Activated T-cell treated with anti-CD3 and anti-CD28 coated beads, Interleukin-2, amount 50 U/mL, for 72 hours (primary cell): ENCODE results near the gene NR3C2. TPM values are rescaled to one million over a fixed set of nuclear protein-coding genes. Genes with fewer than 3 reads are reported as not detected.

Experiments
- ATAC-seq, 2 donors: fragments of 150-1000 bp; cut with Tn5 transposase; replicated peaks in 1 of 2; 2 replicates each; pipeline ENCODE4 v1.10.0; 2021; ENCODE audit warnings: moderate library complexity in 2 of 2, mild to moderate bottlenecking in 1 of 2
- DNase-seq, 2 donors: peaks; one replicate each; pipeline ENCODE4 v3.0.0; 2021 to 2022; ENCODE audit warnings: mixed read lengths in 1 of 2
- H3K27ac Mint-ChIP-seq: one replicate; pipeline ENCODE4 v1.8.0; 2022; ENCODE audit warnings: mild to moderate bottlenecking, moderate library complexity, mixed read lengths
- H3K27me3 Mint-ChIP-seq: one replicate; pipeline ENCODE4 v1.8.0; 2022; ENCODE audit warnings: low read depth, mixed read lengths
- H3K36me3 Mint-ChIP-seq, 2 donors: one replicate each; pipeline ENCODE4 v1.8.0; 2022; ENCODE audit warnings: mixed read lengths in 2 of 2, mild to moderate bottlenecking in 1 of 2; ENCODE audit not compliant: insufficient read depth in 2 of 2
- H3K4me1 Mint-ChIP-seq: one replicate; pipeline ENCODE4 v1.8.0; 2022; ENCODE audit warnings: low read depth, mixed read lengths
- H3K4me3 Mint-ChIP-seq, 2 donors: one replicate each; pipeline ENCODE4 v1.8.0; 2022; ENCODE audit warnings: mild to moderate bottlenecking in 2 of 2, mixed read lengths in 2 of 2, moderate library complexity in 2 of 2
- H3K9me3 Mint-ChIP-seq, 2 donors: one replicate each; pipeline ENCODE4 v1.8.0; 2022; ENCODE audit warnings: mixed read lengths in 2 of 2
- total RNA-seq, 2 donors: library from RNA; stranded (reverse); gene quantifications; one replicate each; pipeline ENCODE4 v1.2.3, GENCODE V29; 2022

Gene NR3C2
- total RNA-seq, 2 donors from 2014 or later = 6.2 to 8.0 TPM

GRCh38 chr4:148311526-148311925, 130.7 kb downstream of the NR3C2 start:
- Mint-ChIP-seq H3K9me3 (no peaks in the 10 kb centered on the region), H3K27ac (no peak overlapping the region), H3K27me3 (no peaks in the 10 kb centered on the region), H3K4me3 (no peak overlapping the region), H3K36me3 (no peaks in the 10 kb centered on the region), H3K4me1 (peaks cover 9% of the 10 kb centered on the region)
- DNase-seq (no peak), ATAC-seq (peak; percentile 20 to 33)

- ATAC-seq = no peak
- H3K4me1 Mint-ChIP-seq = peaks cover 9% of the 10 kb centered on the region
- no peak for DNase-seq
- H3K27me3 Mint-ChIP-seq = no peaks in the 10 kb centered on the region
- no peaks in the 10 kb centered on the region for H3K9me3 Mint-ChIP-seq
- H3K27ac Mint-ChIP-seq = no peak overlapping the region
- no peak overlapping the region for H3K4me3 Mint-ChIP-seq
- H3K36me3 Mint-ChIP-seq = no peaks in the 10 kb centered on the region
Measured at GRCh38 chr4:148310756-148311155, 131.5 kb downstream of the NR3C2 start.

GRCh38 chr4:148305751-148306150, 136.5 kb downstream of the NR3C2 start:
- peaks cover 1 to 2% of the 10 kb centered on the region in 2 donors for H3K9me3 Mint-ChIP-seq
- H3K36me3 Mint-ChIP-seq = peaks cover 2 to 6% of the 10 kb centered on the region in 2 donors
- no peak overlapping the region for H3K27ac Mint-ChIP-seq
- H3K4me1 Mint-ChIP-seq = no peaks in the 10 kb centered on the region
- DNase-seq = no peak
- no peak overlapping the region for H3K4me3 Mint-ChIP-seq
- H3K27me3 Mint-ChIP-seq = no peaks in the 10 kb centered on the region
- no peak for ATAC-seq

GRCh38 chr4:148302416-148302815, 139.8 kb downstream of the NR3C2 start:
- no peak overlapping the region for H3K4me3 Mint-ChIP-seq
- peaks cover 2 to 4% of the 10 kb centered on the region in 2 donors for H3K9me3 Mint-ChIP-seq
- ATAC-seq = no peak
- H3K4me1 Mint-ChIP-seq = no peaks in the 10 kb centered on the region
- peaks cover 2 to 13% of the 10 kb centered on the region in 2 donors for H3K36me3 Mint-ChIP-seq
- no peak overlapping the region for H3K27ac Mint-ChIP-seq
- DNase-seq = no peak
- no peaks in the 10 kb centered on the region for H3K27me3 Mint-ChIP-seq

GRCh38 chr4:148300877-148301276, 141.3 kb downstream of the NR3C2 start:
- H3K27ac Mint-ChIP-seq = no peak overlapping the region
- ATAC-seq (no peak), DNase-seq (no peak)
- H3K9me3 Mint-ChIP-seq = peaks cover 2 to 4% of the 10 kb centered on the region in 2 donors
- no peaks in the 10 kb centered on the region for H3K27me3 Mint-ChIP-seq
- H3K36me3 Mint-ChIP-seq = peaks cover 2 to 13% of the 10 kb centered on the region in 2 donors
- peaks cover under 1% of the 10 kb centered on the region for H3K4me1 Mint-ChIP-seq
- no peak overlapping the region for H3K4me3 Mint-ChIP-seq

- H3K4me3 Mint-ChIP-seq = no peak overlapping the region
- DNase-seq = no peak
- H3K36me3 Mint-ChIP-seq = peaks cover 4 to 13% of the 10 kb centered on the region in 2 donors
- H3K27me3 Mint-ChIP-seq = no peaks in the 10 kb centered on the region
- no peak overlapping the region for H3K27ac Mint-ChIP-seq
- ATAC-seq = no peak
- H3K9me3 Mint-ChIP-seq = peaks cover 2 to 4% of the 10 kb centered on the region in 2 donors
- peaks cover 8% of the 10 kb centered on the region for H3K4me1 Mint-ChIP-seq
Measured at GRCh38 chr4:148299337-148299736, 142.9 kb downstream of the NR3C2 start.

GRCh38 chr4:148296498-148296897, 145.7 kb downstream of the NR3C2 start:
- peaks cover 1 to 2% of the 10 kb centered on the region in 2 donors for H3K9me3 Mint-ChIP-seq
- ATAC-seq = no peak
- H3K36me3 Mint-ChIP-seq = peaks cover 4 to 11% of the 10 kb centered on the region in 2 donors
- DNase-seq = no peak
- no peak overlapping the region for H3K27ac Mint-ChIP-seq
- no peak overlapping the region for H3K4me3 Mint-ChIP-seq
- no peaks in the 10 kb centered on the region for H3K27me3 Mint-ChIP-seq
- H3K4me1 Mint-ChIP-seq = peaks cover 8% of the 10 kb centered on the region

GRCh38 chr4:148295642-148296041, 146.6 kb downstream of the NR3C2 start:
- peaks cover 8% of the 10 kb centered on the region for H3K4me1 Mint-ChIP-seq
- H3K9me3 Mint-ChIP-seq = peaks cover 1 to 2% of the 10 kb centered on the region in 2 donors
- H3K4me3 Mint-ChIP-seq = no peak overlapping the region
- ATAC-seq (no peak), DNase-seq (no peak)
- H3K27ac Mint-ChIP-seq = no peak overlapping the region
- no peaks in the 10 kb centered on the region for H3K27me3 Mint-ChIP-seq
- H3K36me3 Mint-ChIP-seq = peaks cover 2 to 7% of the 10 kb centered on the region in 2 donors

GRCh38 chr4:148293571-148293970, 148.6 kb downstream of the NR3C2 start:
- ATAC-seq (no peak), DNase-seq (no peak)
- Mint-ChIP-seq H3K4me1 (peaks cover 8% of the 10 kb centered on the region), H3K27ac (no peak overlapping the region), H3K9me3 (no peaks in the 10 kb centered on the region), H3K36me3 (peaks cover 0 to 2% of the 10 kb centered on the region in 2 donors), H3K4me3 (no peak overlapping the region), H3K27me3 (no peaks in the 10 kb centered on the region)

- Mint-ChIP-seq H3K4me1 (peaks cover 8% of the 10 kb centered on the region), H3K36me3 (peaks cover 0 to 2% of the 10 kb centered on the region in 2 donors), H3K27ac (no peak overlapping the region), H3K4me3 (no peak overlapping the region), H3K9me3 (no peaks in the 10 kb centered on the region), H3K27me3 (no peaks in the 10 kb centered on the region)
- DNase-seq = no peak
- ATAC-seq = no peak
Measured at GRCh38 chr4:148292686-148293085, 149.5 kb downstream of the NR3C2 start.

GRCh38 chr4:148289740-148290139, 152.5 kb downstream of the NR3C2 start:
- H3K4me3 Mint-ChIP-seq = no peak overlapping the region
- DNase-seq (no peak), ATAC-seq (no peak)
- no peaks in the 10 kb centered on the region for H3K27me3 Mint-ChIP-seq
- no peaks in the 10 kb centered on the region for H3K9me3 Mint-ChIP-seq
- H3K36me3 Mint-ChIP-seq = no peaks in the 10 kb centered on the region
- H3K4me1 Mint-ChIP-seq = no peaks in the 10 kb centered on the region
- H3K27ac Mint-ChIP-seq = no peak overlapping the region

GRCh38 chr4:148288448-148288847, 153.8 kb downstream of the NR3C2 start:
- ATAC-seq = no peak

GRCh38 chr4:148287111-148287510, 155.1 kb downstream of the NR3C2 start:
- Mint-ChIP-seq H3K36me3 (no peaks in the 10 kb centered on the region), H3K27me3 (no peaks in the 10 kb centered on the region), H3K4me3 (no peak overlapping the region), H3K9me3 (no peaks in the 10 kb centered on the region), H3K4me1 (peaks cover 11% of the 10 kb centered on the region), H3K27ac (no peak overlapping the region)
- no peak for ATAC-seq
- DNase-seq = no peak

More at GRCh38 chr4:148288448-148288847, 153.8 kb downstream of the NR3C2 start:
- Mint-ChIP-seq H3K27me3 (no peaks in the 10 kb centered on the region), H3K9me3 (no peaks in the 10 kb centered on the region), H3K27ac (no peak overlapping the region), H3K4me1 (peaks cover 5% of the 10 kb centered on the region), H3K4me3 (no peak overlapping the region), H3K36me3 (no peaks in the 10 kb centered on the region)
- DNase-seq = no peak

GRCh38 chr4:148286012-148286411, 156.2 kb downstream of the NR3C2 start:
- H3K27me3 Mint-ChIP-seq = no peaks in the 10 kb centered on the region
- ATAC-seq = no peak
- DNase-seq = no peak
- H3K27ac Mint-ChIP-seq = no peak overlapping the region
- H3K4me3 Mint-ChIP-seq = no peak overlapping the region
- H3K9me3 Mint-ChIP-seq = no peaks in the 10 kb centered on the region
- H3K4me1 Mint-ChIP-seq = peaks cover 11% of the 10 kb centered on the region
- H3K36me3 Mint-ChIP-seq = no peaks in the 10 kb centered on the region
